Keratinocyte (primary cell): ENCODE data around the gene CLEC18A. TPM values are rescaled to one million over a fixed set of nuclear protein-coding genes. Genes with fewer than 3 reads are reported as not detected.

Experiments used
- DNase-seq: peaks from one replicate; pipeline ENCODE4 v3.0.0-alpha.2; 2011; ENCODE audit warnings: low read depth, missing footprints, low spot score
- FAIRE-seq: peaks from 2 replicates; lab custom pipeline; 2011; peaks lifted over from hg19 to GRCh38; lab: Jason Lieb, UNC
- H2AFZ ChIP-seq: 2 replicates; pipeline ENCODE4 v1.6.0; 2012; ENCODE audit warnings: low read length, control low read depth, inconsistent platforms; ENCODE audit not compliant: control insufficient read depth
- H3K27ac ChIP-seq: 2 replicates; pipeline ENCODE4 v1.5.1; 2011; ENCODE audit warnings: low read length; ENCODE audit not compliant: control insufficient read depth, insufficient read depth
- H3K27me3 ChIP-seq: 3 replicates; pipeline ENCODE4 v1.6.0; 2011; ENCODE audit warnings: low read length; ENCODE audit not compliant: control insufficient read depth, insufficient read depth; ENCODE audit errors: extremely low read depth
- H3K36me3 ChIP-seq, 2 experiments: 2 replicates in 1 of 2; 3 replicates in 1 of 2; pipeline ENCODE4 v1.5.1; 2011; ENCODE audit warnings: low read length in 2 of 2, mild to moderate bottlenecking in 1 of 2; ENCODE audit not compliant: control insufficient read depth in 2 of 2, insufficient read depth in 2 of 2; ENCODE audit errors: extremely low read depth in 1 of 2
- H3K4me1 ChIP-seq: 3 replicates; pipeline ENCODE4 v1.5.1; 2011; ENCODE audit warnings: low read length; ENCODE audit not compliant: control insufficient read depth, insufficient read depth; ENCODE audit errors: extremely low read depth
- H3K4me2 ChIP-seq: 3 replicates; pipeline ENCODE4 v1.6.0; 2011; ENCODE audit warnings: low read depth, low read length; ENCODE audit not compliant: control insufficient read depth, insufficient read depth; ENCODE audit errors: extremely low read depth
- H3K4me3 ChIP-seq, 3 experiments: fragments of 200-600 bp in 1 of 3; sonication (generic) in 1 of 3; 2 replicates in 2 of 3; 3 replicates in 1 of 3; pipeline ENCODE4 v1.5.1; 2011 to 2016; ENCODE audit warnings: low read length in 3 of 3, mild to moderate bottlenecking in 3 of 3, control low read depth in 2 of 3, inconsistent platforms in 1 of 3, low read depth in 1 of 3, mixed read lengths in 1 of 3, mixed run types in 1 of 3, moderate library complexity in 1 of 3; ENCODE audit not compliant: control insufficient read depth in 2 of 3, insufficient read depth in 2 of 3; ENCODE audit errors: extremely low read depth in 1 of 3
- H3K79me2 ChIP-seq: 2 replicates; pipeline ENCODE4 v1.6.0; 2012; ENCODE audit warnings: low read length; ENCODE audit not compliant: control insufficient read depth, insufficient read depth
- H3K9ac ChIP-seq: 3 replicates; pipeline ENCODE4 v1.6.0; 2011; ENCODE audit warnings: low read length; ENCODE audit not compliant: control insufficient read depth, insufficient read depth; ENCODE audit errors: extremely low read depth
- H3K9me1 ChIP-seq: 3 replicates; pipeline ENCODE4 v1.6.0; 2011; ENCODE audit warnings: low read length; ENCODE audit not compliant: control insufficient read depth, insufficient read depth; ENCODE audit errors: extremely low read depth
- H3K9me3 ChIP-seq: 2 replicates; pipeline ENCODE4 v1.5.1; 2012; ENCODE audit warnings: low read depth, low read length; ENCODE audit not compliant: control insufficient read depth
- H4K20me1 ChIP-seq: 3 replicates; pipeline ENCODE4 v1.6.0; 2011; ENCODE audit warnings: low read length; ENCODE audit not compliant: control insufficient read depth, insufficient read depth; ENCODE audit errors: extremely low read depth
- EZH2 ChIP-seq: IDR thresholded peaks from one replicate; pipeline ENCODE4 v1.6.1; 2012; ENCODE audit warnings: inconsistent platforms, mild to moderate bottlenecking, low read length, moderate library complexity
- dilution Hi-C: fragments of 300-500 bp; cut with MboI; formaldehyde crosslinking; loops from one replicate; pipeline ENCODE4 v1.7.0; 2020; ENCODE audit warnings: low sequenced_read_pairs; ENCODE audit not compliant: extremely low pct_ligation_motif_present
- polyA plus RNA-seq, 5 experiments: library from polyadenylated mRNA; depleted of rRNA in 3 of 5; stranded (reverse) in 3 of 5; stranded (forward) in 1 of 5; unstranded in 1 of 5; fragments of >200 nt; gene quantifications; 1 replicate in 1 of 5; 2 replicates in 3 of 5; 3 replicates in 1 of 5; pipeline versions ENCODE4 v1.2.1 to v1.2.3, GENCODE V29; 2011 to 2012; ENCODE audit warnings: missing spikeins in 2 of 5, low read depth in 1 of 5, low replicate concordance in 1 of 5
- TF ChIP-seq, protein P1 (sequence below), 3 experiments: IDR thresholded peaks in 1 of 3; conservative IDR thresholded peaks in 1 of 3; optimal IDR thresholded peaks in 1 of 3; 2 replicates in 2 of 3; 3 replicates in 1 of 3; pipeline versions ENCODE3 to v1.5.1; 2011; ENCODE audit warnings: low read length in 3 of 3, mild to moderate bottlenecking in 3 of 3, moderate library complexity in 2 of 3, control low read depth in 1 of 3, inconsistent platforms in 1 of 3; ENCODE audit not compliant: insufficient read depth in 2 of 3; ENCODE audit errors: extremely low read depth in 1 of 3

CLEC18A gene
- polyA plus RNA-seq, 1 donor (not counting 4 experiments of a cell fraction or from before 2014, with no cell fraction given), result 0.14 TPM

DNA sequence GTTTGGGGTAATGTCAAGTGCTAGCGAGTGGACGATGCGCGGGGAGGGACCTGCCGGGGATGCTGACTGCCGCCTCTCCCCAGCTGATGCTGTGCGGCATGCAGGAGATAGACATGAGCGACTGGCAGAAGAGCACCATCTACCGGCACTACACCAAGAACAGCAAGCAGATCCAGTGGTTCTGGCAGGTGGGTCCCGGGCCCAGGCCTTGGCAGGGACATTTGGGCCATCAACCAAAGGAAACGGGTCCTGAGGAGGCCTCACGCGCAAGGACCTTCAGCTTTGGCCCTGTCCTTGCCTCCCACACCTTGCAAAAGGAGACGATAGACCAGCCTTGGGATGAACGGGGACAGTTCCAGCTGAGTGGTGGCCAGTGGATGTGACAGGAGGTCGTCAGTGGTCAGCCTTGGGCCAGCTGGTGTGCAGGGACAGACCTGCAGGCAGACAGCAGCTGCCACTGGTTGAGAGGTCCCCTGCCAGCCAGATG is 13.6 kb upstream of the CLEC18A start:
- H3K9ac ChIP-seq, result no peak overlapping the region
- H3K9me1 ChIP-seq, result no peaks in the 10 kb centered on the region
- no peak overlapping the region for H3K4me2 ChIP-seq
- no peaks in the 10 kb centered on the region for H3K27me3 ChIP-seq
- FAIRE-seq, result no peak
- DNase-seq, result no peak
- dilution Hi-C loops, result no loop called here
- no peaks in the 10 kb centered on the region for H3K9me3 ChIP-seq
- H2AFZ ChIP-seq, result no peak overlapping the region
- H3K79me2 ChIP-seq, result no peaks in the 10 kb centered on the region
- H3K27ac ChIP-seq, result no peak overlapping the region
- H3K36me3 ChIP-seq, result peaks cover 4 to 32% of the 10 kb centered on the region in 2 experiments
- TF ChIP-seq EZH2, result no peak
- TF ChIP-seq, protein P1, sequence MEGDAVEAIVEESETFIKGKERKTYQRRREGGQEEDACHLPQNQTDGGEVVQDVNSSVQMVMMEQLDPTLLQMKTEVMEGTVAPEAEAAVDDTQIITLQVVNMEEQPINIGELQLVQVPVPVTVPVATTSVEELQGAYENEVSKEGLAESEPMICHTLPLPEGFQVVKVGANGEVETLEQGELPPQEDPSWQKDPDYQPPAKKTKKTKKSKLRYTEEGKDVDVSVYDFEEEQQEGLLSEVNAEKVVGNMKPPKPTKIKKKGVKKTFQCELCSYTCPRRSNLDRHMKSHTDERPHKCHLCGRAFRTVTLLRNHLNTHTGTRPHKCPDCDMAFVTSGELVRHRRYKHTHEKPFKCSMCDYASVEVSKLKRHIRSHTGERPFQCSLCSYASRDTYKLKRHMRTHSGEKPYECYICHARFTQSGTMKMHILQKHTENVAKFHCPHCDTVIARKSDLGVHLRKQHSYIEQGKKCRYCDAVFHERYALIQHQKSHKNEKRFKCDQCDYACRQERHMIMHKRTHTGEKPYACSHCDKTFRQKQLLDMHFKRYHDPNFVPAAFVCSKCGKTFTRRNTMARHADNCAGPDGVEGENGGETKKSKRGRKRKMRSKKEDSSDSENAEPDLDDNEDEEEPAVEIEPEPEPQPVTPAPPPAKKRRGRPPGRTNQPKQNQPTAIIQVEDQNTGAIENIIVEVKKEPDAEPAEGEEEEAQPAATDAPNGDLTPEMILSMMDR (optimal IDR thresholded peaks at IDR 0.05 in 1 of 3, IDR thresholded peaks at IDR 0.05 in 1 of 3, conservative IDR thresholded peaks at IDR 0.05 in 1 of 3; ENCODE audit: extremely low read depth in 1 of 3, insufficient read depth in 2 of 3, low read length in 3 of 3), result peak in 1 of 3 experiments; percentile 21
- H4K20me1 ChIP-seq, result no peaks in the 10 kb centered on the region
- H3K4me1 ChIP-seq, result no peaks in the 10 kb centered on the region
- H3K4me3 ChIP-seq, result no peak overlapping the region

DNA sequence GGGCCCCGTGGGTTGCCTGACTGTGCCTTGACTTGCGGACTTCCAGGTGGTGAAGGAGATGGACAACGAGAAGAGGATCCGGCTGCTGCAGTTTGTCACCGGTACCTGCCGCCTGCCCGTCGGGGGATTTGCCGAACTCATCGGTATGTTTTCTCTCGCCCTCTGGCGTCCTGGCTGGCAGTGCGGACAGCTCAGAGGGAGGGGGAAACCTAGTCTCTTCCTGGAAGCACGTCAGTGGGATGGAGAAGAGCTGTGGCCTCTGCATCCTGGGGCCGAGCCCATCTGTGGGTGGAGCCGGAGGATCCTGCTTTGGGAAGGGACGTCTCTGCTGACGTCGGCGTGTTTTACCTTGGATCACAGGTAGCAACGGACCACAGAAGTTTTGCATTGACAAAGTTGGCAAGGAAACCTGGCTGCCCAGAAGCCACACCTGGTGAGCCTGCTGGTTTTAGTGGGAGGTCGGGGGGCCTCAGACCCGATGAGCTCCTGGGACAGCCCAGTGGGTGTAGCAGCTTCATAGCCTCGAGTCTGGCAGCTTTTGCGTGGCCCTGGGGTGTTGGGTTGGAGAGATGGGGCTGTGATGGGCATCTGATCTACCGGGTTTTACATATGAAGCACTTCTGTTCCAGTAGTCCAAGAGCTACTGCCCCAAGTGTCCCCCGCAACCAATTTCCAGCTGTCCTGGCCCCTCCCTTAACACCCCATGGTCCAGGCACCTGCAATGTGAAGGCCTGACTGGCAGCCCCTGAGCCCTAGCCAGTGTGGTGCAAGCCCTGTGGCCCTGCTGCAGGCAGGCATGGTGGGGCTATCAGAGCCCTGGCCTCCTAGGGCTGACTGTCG is 11.9 kb upstream of the CLEC18A start:
- no peaks in the 10 kb centered on the region for H4K20me1 ChIP-seq
- peaks cover 4 to 25% of the 10 kb centered on the region in 2 experiments for H3K36me3 ChIP-seq
- no peak for DNase-seq

More for the DNA sequence above, 11.9 kb upstream of the CLEC18A start:
- dilution Hi-C loops, result no loop called here
- no peak overlapping the region for H3K9ac ChIP-seq
- H3K9me1 ChIP-seq, result no peaks in the 10 kb centered on the region
- H3K4me3 ChIP-seq, result no peak overlapping the region
- no peaks in the 10 kb centered on the region for H3K9me3 ChIP-seq
- H3K79me2 ChIP-seq, result no peaks in the 10 kb centered on the region
- no peak overlapping the region for H3K4me2 ChIP-seq
- no peaks in the 10 kb centered on the region for H3K4me1 ChIP-seq
- TF ChIP-seq, protein P1 (optimal IDR thresholded peaks at IDR 0.05 in 1 of 3, IDR thresholded peaks at IDR 0.05 in 1 of 3, conservative IDR thresholded peaks at IDR 0.05 in 1 of 3; ENCODE audit: extremely low read depth in 1 of 3, insufficient read depth in 2 of 3, low read length in 3 of 3), result no peak
- no peak for TF ChIP-seq EZH2
- H3K27me3 ChIP-seq, result no peaks in the 10 kb centered on the region
- no peak for FAIRE-seq
- no peak overlapping the region for H2AFZ ChIP-seq
- no peak overlapping the region for H3K27ac ChIP-seq
